Activated CD4-positive, alpha-beta T cell treated with anti-CD3 and anti-CD28 coated beads, Interleukin-2, amount 50 U/mL, for 4 hours (primary cell): Measurements from ENCODE around the gene AK5.

Experiments used
- DNase-seq, 2 experiments: peaks; one replicate each; pipeline ENCODE4 v3.0.0-alpha.2; 2020

AK5 gene

GRCh38 chr1:77550135-77550534 lies 268.3 kb downstream of the AK5 start:
- no peak for DNase-seq

DNA sequence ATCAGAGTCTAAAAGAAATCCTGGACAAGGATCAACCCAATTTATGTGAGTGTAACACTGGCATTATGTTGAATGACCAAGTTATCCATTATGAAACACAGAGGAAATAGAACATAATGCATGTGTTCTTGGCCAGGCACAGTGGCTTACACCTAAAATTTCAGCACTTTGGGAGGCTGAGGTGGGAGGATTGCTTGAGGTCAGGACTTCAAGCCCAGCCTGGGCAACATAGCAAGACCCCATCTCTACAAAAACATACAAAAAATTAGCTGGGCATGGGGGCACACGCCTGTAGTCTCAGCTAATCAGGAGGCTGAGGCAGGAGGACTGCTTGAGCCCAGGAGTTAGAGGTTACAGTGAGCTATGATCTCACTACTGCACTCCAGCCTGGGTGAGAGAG lies 270.8 kb downstream of the AK5 start:
- no peak for DNase-seq

GRCh38 chr1:77553568-77554291 lies 271.9 kb downstream of the AK5 start:
- no peak for DNase-seq

DNA sequence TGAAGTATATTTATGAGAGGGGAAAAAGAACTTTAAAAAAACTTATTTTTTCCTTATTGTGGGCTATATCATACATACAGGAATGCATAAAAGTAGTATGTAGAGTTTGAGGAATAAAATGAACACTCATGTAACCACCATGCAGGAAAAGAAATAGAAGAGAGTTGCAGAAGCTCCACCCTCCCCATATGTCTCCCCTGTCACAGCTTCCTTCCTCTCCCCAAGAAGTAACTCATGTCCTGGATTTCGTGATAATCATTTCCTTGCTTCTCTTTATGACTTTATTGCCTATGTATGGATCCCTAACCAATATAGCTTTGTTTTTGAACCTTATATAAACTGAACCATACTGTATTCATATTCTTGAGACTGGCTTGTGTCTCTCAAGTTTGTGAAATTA lies 274.2 kb downstream of the AK5 start:
- no peak for DNase-seq

- DNase-seq, result no peak
Observed at GRCh38 chr1:77557053-77557452, 275.2 kb downstream of the AK5 start.

DNA sequence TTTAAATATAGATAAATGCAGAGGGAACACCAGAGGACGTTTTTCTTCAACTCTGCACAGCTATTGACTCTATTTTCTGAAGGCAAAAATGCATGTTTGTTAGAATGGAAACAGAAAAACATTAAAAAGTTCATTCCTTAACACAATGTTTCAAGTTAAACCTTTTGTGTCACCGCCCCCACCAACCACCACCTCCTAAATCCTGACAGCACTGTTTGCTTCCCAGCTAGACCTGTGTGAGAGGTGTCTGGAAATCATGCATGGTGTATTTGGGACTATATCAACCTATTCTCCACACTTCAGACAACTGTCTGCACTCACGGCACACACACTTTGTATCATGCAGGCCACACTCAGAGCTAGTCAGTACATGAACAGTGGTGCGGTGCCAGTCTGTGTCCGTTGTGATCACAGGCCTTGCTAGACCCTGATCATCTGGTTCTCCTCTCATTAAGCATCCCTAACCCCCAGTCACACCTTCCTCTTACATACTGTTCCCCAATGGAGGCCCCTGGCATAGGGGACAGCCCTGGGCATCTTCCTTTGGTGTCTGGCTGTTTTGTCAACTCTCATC lies 276.9 kb downstream of the AK5 start:
- no peak for DNase-seq

GRCh38 chr1:77560741-77561140 lies 278.9 kb downstream of the AK5 start:
- DNase-seq, result no peak

DNA sequence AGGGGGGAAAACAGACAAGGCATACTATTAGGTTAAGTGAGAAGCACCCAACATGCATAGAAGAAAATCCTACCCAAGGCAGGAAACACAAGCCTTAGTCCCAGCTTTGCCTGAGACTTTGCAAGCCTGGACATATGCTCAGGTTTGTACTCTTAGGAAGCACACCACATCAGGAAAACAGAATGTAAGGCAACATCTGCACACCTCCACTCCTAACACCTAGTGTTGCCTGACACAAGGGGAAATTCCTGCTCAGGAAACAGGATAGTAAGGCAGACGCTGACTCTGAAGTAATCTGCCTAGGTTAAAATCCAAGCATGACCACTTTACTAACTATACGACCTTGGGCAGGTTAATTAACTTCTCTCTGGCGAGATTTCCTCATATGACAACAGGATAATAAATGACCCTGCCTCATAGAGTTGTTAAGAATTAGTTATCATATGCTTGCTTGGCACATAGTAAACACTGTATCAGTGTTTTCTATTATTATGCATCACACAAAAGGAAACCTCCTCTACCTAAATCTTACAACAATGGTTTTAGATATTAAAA lies 280.9 kb downstream of the AK5 start:
- no peak for DNase-seq

- no peak for DNase-seq
Observed at GRCh38 chr1:77565321-77565720, 283.5 kb downstream of the AK5 start.

DNA sequence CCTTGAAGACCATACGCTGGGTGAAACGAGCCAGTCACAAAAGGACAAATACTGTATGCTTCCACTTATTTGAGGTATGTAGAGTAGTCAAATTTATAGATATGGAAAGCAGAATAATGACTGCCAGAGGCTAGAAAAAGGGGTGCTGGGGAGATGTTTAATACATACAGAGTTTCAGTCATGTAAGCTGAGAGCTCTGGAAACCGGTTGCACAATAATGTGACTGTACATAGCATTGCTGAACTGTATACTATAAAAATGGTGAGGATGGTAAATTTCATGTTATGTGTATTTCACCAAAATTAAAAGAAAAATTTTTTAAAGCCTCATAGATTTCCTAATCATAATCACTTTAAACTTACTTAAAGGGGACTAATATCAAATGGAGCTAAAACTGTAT lies 289.8 kb downstream of the AK5 start:
- DNase-seq, result no peak

DNA sequence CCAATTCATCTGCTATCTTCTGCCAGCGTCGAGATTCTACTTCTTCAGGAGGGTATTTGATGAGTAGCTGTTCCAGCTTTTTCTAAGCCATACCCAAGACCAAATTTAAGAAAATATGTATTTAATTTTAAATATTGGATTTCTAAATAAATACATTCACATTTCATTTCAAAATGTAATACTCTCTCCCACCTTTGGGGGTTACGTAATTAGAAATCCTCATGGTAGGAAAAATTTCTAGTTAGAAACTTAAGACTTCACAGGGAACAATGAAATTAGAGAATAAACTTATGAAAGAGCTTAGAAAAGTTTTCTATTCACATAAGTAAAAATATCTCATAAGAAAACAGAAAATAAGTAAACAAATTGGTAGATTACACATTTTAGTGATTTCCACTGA lies 297.7 kb downstream of the AK5 start:
- DNase-seq, result no peak

- no peak for DNase-seq
Observed at GRCh38 chr1:77582905-77583304, 301.1 kb downstream of the AK5 start.

DNA sequence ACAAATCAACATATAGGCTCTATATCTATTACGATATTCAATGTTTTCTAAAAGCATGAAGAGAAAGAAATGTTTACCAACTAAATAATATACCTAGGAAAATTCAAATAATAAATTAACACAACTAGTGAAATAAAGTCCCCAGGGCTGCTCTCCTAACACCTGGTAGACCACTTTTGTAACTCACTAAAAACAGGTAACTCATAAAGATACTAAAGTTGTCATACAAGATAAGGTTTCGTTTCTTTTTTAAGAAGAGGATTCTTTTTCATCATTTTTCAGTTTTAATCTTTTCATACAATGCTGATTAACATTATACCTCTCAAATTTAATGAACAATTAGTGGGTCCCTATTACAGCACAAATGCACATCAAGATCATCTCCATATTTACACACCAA lies 301.7 kb downstream of the AK5 start:
- DNase-seq, result no peak

- DNase-seq, result no peak
Observed at GRCh38 chr1:77584884-77585283, 303.1 kb downstream of the AK5 start.

DNA sequence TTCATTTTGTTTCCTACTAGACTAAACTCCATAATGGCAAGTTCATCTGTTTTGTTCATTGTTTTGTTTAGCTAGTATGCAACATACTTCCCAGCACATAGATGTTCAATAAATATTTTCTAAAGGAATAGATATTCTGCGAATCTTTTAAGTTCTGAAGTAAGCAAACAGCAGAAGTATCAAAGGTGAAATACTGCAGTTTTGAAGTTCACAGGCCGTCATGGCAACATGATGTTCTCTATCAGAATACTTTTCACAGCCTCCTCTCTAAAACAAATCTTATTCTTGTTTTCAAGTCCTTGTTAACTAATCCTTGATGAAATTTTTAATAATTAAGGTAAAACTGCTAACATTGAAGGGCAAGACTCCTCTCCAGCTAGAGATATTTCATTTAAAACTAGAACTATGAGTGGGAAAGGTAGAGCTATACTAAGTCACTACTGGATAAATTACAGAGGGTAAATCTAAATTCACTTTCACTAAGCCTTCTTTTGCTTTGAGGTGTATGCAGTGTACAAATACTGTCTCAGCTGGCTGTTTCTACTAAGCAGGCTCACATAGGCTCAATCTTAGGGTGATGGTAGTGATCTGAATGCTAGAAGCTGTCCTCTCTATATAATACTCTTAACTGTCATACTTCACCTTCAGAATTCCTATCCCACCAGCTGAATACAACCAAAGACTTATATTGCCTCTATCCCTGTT lies 303.9 kb downstream of the AK5 start:
- no peak for DNase-seq

DNA sequence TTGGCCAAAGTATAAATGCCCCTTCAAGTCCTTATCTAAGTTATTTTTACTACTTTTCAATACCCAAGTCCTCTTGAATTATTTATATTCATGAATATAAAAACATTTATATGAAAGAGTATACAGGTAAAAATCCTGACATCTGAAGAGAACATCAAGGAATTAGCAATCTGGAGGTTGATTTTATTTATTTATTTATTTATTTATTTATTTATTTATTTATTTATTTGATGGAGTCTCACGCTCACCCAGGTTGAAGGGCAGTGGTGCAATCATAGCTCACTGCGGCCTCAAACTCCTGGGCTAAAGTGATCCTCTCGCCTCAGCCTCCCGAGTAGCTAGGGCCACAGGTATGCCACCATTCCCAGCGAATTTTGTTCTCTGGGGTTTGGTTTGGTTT lies 307.4 kb downstream of the AK5 start:
- DNase-seq, result no peak

DNA sequence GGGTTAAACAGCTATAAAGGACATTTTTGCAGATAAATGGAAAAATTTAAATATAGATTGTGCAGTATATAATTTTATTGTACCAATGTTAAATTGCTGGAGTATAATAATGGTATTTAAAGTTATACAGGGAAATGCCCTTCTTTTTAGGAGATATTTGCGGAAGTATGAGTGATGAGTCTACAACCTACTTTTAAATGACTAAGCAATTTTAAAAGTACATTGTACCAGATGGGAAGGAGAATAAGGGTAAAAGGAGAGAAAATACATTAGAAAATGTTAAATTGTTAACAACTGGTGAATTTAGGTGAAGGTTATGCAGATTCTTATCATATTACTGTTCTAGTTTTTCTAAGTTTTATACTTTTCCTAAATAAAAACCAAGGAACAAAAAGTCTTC lies 308.8 kb downstream of the AK5 start:
- no peak for DNase-seq

DNA sequence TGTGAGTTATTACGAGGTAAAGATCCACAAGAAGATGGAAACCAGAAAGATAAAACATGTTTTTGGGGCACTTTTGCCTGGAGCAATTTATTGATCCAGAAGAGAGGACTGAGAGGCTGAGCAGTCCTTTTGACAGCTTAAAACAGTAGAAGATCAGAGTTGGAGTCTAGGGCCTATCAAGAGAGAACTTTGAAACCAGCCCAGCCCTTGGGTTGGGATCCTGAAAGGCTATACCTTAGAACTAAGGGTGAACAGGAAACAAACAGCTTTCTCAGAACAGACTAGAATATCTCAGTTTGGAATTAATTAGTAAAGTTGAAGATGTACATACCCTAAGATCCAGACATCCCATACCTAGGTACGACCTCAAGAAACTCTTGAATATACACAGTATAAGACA lies 311.1 kb downstream of the AK5 start:
- no peak for DNase-seq

GRCh38 chr1:77594366-77595112 lies 312.7 kb downstream of the AK5 start:
- no peak for DNase-seq

GRCh38 chr1:77597310-77597709 lies 315.5 kb downstream of the AK5 start:
- DNase-seq, result no peak

DNA sequence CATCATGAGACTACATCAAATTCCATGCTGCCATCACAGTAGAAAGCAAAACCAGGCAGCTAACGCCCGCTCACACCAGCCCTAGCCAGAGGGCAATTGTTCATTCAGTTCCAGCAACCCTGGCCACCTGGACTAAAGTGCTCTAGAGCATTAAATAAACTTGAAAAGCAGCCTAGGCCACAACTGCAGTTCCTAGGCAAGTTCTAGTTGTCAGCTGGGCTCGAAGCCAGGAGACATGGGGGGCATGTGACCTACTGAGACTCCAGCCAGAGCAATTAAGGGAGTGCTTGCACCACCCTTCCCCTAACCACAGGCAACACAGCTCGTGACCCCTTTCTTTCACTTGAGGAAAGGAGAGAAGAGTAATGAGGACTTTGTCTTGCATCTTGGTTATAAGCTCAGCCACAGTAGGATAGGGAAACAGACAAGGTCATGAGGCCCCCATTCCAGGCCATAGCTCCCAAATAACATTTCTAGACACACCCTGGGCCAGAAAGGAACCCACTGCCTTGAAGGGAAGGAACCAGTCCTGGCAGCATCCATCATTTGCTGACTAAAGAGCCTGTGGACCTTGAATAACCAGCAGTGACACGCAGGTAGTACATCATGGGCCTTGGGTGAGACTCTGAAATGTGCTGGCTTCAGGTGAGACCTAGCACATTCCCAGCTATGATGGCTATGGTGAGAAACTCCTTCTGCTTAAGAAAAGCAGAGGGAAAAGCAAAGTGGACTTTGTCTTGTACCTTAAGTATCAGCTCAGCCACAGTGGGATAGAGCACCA lies 323.6 kb downstream of the AK5 start:
- no peak for DNase-seq

GRCh38 chr1:77608893-77609292 lies 327.1 kb downstream of the AK5 start:
- DNase-seq, result no peak
